ENCODE results near the gene TMEM191C.
"Not testable (repeated sequence)": the region's sequence is repeated elsewhere in the genome, so short reads cannot be mapped to it uniquely, and the experiment has no call there.

DNA sequence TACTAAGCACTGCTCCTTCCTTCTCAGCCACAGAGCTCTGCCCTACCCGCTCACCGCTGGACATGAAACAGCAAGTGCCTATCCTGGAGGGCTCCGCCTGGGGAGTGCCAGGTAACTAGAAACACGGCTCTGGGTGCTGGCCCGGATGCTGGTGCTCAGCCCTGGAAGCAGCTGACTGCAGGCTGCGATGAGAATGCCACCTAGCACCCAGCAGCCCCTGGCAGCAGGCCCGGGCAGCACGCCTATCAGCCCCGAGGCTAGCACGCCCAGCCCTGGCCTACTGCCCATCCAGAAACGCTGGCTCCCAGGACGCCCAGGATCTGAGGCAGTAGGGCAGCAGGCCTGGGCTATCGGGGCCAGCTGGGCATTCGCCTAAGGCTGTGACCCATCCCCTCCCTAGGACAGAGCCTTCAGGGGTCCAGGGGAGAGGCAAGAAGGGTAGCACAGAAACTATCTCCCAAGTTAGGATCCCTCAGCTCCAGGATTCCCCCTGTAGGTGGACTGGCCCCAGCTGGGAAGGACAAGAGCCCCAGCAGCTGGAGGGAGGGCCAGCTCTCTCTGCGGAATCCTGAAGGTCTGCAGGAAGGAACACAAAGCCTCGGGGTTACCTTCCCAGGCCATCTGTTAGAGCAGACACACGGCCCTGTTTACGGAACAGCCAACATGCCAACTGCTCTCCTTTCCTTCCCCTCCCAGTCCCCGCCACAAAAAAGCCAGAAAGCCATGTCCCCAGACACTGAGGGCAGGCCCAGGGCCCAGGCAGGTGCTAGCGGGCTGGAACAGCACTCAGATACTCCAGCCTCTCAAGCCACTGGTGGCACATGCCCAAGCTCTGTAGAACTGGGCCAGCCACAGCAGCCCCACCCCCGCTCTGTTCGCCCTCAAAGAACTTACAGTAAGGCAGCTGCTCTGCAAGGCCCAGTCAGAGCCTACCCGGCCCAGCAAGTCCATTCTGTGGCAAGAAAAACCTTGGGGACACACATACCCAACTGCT lies 26.9 kb downstream of the TMEM191C start:
- not testable (repeated sequence) for TF ChIP-seq POLR2A (IDR thresholded peaks at IDR 0.05; ENCODE audit: low read length); GATA1 (IDR thresholded peaks at IDR 0.05; ENCODE audit: low read depth, low read length)
